H9 (cell line): ENCODE results near the gene TMEM270. TPM values are rescaled to one million over a fixed set of nuclear protein-coding genes. Genes with fewer than 3 reads are reported as not detected.

Experiments
- DNase-seq: peaks from one replicate; pipeline ENCODE4 v3.0.0-alpha.2; 2017
- H2AFZ ChIP-seq: one replicate; pipeline ENCODE4 v1.6.1; 2013; ENCODE audit warnings: mild to moderate bottlenecking, low read length, control low read depth, moderate library complexity
- H2AK5ac ChIP-seq: 2 replicates; pipeline ENCODE4 v1.6.1; 2013; ENCODE audit warnings: low read length, control low read depth, mixed read lengths; ENCODE audit not compliant: insufficient read length
- H2BK120ac ChIP-seq: one replicate; pipeline ENCODE4 v1.6.1; 2013; ENCODE audit warnings: low read depth, mild to moderate bottlenecking, low read length, control low read depth, inconsistent platforms; ENCODE audit not compliant: poor library complexity, severe bottlenecking
- H2BK12ac ChIP-seq: 2 replicates; pipeline ENCODE4 v1.6.1; 2013; ENCODE audit warnings: low read length, control low read depth, mixed read lengths, low read depth; ENCODE audit not compliant: insufficient read length
- H2BK15ac ChIP-seq: 2 replicates; pipeline ENCODE4 v1.6.1; 2013; ENCODE audit warnings: low read depth, low read length, control low read depth
- H2BK20ac ChIP-seq: one replicate; pipeline ENCODE4 v1.6.1; 2013; ENCODE audit warnings: low read depth, mild to moderate bottlenecking, low read length, control low read depth, inconsistent platforms; ENCODE audit not compliant: poor library complexity, severe bottlenecking
- H2BK5ac ChIP-seq: 2 replicates; pipeline ENCODE4 v1.6.1; 2013; ENCODE audit warnings: low read length, control low read depth, mixed read lengths; ENCODE audit not compliant: insufficient read length
- H3K14ac ChIP-seq: 2 replicates; pipeline ENCODE4 v1.6.1; 2013; ENCODE audit warnings: low read length, control low read depth; ENCODE audit not compliant: insufficient read depth
- H3K18ac ChIP-seq: 2 replicates; pipeline ENCODE4 v1.6.1; 2013; ENCODE audit warnings: low read depth, mild to moderate bottlenecking, mixed read lengths, low read length, control low read depth; ENCODE audit not compliant: insufficient read length
- H3K23ac ChIP-seq: 2 replicates; pipeline ENCODE4 v1.6.1; 2013; ENCODE audit warnings: low read length, control low read depth, mixed read lengths, low read depth; ENCODE audit not compliant: insufficient read length
- H3K23me2 ChIP-seq: 2 replicates; pipeline ENCODE4 v1.6.1; 2013; ENCODE audit warnings: low read depth, mild to moderate bottlenecking, mixed read lengths, low read length, control low read depth; ENCODE audit not compliant: insufficient read length, poor library complexity, severe bottlenecking
- H3K27ac ChIP-seq: 2 replicates; pipeline ENCODE4 v1.5.1; 2013; ENCODE audit warnings: low read length, control low read depth, mixed read lengths, low read depth; ENCODE audit not compliant: insufficient read length
- H3K27me3 ChIP-seq: 2 replicates; pipeline ENCODE4 v1.6.1; 2013; ENCODE audit warnings: low read length, control low read depth, inconsistent platforms; ENCODE audit not compliant: insufficient read depth
- H3K4ac ChIP-seq: 2 replicates; pipeline ENCODE4 v1.6.1; 2013; ENCODE audit warnings: low read depth, mild to moderate bottlenecking, control low read depth, inconsistent platforms, low read length, moderate library complexity
- H3K4me1 ChIP-seq: 2 replicates; pipeline ENCODE4 v1.6.1; 2013; ENCODE audit warnings: low read length, control low read depth, inconsistent platforms; ENCODE audit not compliant: insufficient read depth
- H3K4me2 ChIP-seq: 2 replicates; pipeline ENCODE4 v1.6.1; 2013; ENCODE audit warnings: low read length, control low read depth, mixed read lengths; ENCODE audit not compliant: insufficient read length, insufficient read depth
- H3K56ac ChIP-seq: 2 replicates; pipeline ENCODE4 v1.6.1; 2013; ENCODE audit warnings: low read depth, mild to moderate bottlenecking, mixed read lengths, low read length, control low read depth; ENCODE audit not compliant: insufficient read length
- H3K79me1 ChIP-seq: 2 replicates; pipeline ENCODE4 v1.6.1; 2013; ENCODE audit warnings: low read depth, mild to moderate bottlenecking, moderate library complexity, low read length, control low read depth, inconsistent platforms; ENCODE audit not compliant: insufficient read depth, poor library complexity, severe bottlenecking
- H3K79me2 ChIP-seq: 2 replicates; pipeline ENCODE4 v1.6.1; 2013; ENCODE audit warnings: low read length, control low read depth, inconsistent platforms; ENCODE audit not compliant: insufficient read depth
- H3K9ac ChIP-seq: 2 replicates; pipeline ENCODE4 v1.6.1; 2013; ENCODE audit warnings: low read length, control low read depth, mixed read lengths; ENCODE audit not compliant: insufficient read length; ENCODE audit errors: extremely low read depth
- H3K9me3 ChIP-seq: one replicate; pipeline ENCODE4 v1.6.1; 2013; ENCODE audit warnings: low read depth, low read length, inconsistent platforms; ENCODE audit not compliant: control insufficient read depth
- H3T11ph ChIP-seq: one replicate; pipeline ENCODE4 v1.6.1; 2013; ENCODE audit warnings: mild to moderate bottlenecking, low read length, control low read depth, inconsistent platforms
- H4K20me1 ChIP-seq: one replicate; pipeline ENCODE4 v1.6.1; 2013; ENCODE audit not compliant: control insufficient read depth, insufficient read length, insufficient read depth
- H4K5ac ChIP-seq: 2 replicates; pipeline ENCODE4 v1.6.1; 2013; ENCODE audit warnings: low read depth, mild to moderate bottlenecking, mixed read lengths, low read length, control low read depth; ENCODE audit not compliant: insufficient read length
- H4K8ac ChIP-seq: replicated peaks from 2 replicates; pipeline ENCODE4 v1.6.1; 2013; ENCODE audit warnings: low read length, control low read depth, mixed read lengths, low read depth; ENCODE audit not compliant: insufficient read length
- H4K91ac ChIP-seq: 2 replicates; pipeline ENCODE4 v1.6.1; 2013; ENCODE audit warnings: low read depth, mild to moderate bottlenecking, moderate library complexity, mixed read lengths, low read length, control low read depth; ENCODE audit not compliant: insufficient read length
- H3K27ac Mint-ChIP-seq, 3 experiments: 2 replicates in 2 of 3; 3 replicates in 1 of 3; pipeline ENCODE4 v1.8.0; 2020 to 2021; ENCODE audit warnings: mixed read lengths in 3 of 3, mild to moderate bottlenecking in 1 of 3, moderate library complexity in 1 of 3
- H3K27me3 Mint-ChIP-seq: 2 replicates; pipeline ENCODE4 v1.8.0; 2021; ENCODE audit warnings: low read depth, mild to moderate bottlenecking, moderate library complexity, mixed read lengths
- H3K36me3 Mint-ChIP-seq, 3 experiments: 2 replicates in 2 of 3; 3 replicates in 1 of 3; pipeline ENCODE4 v1.8.0; 2020 to 2021; ENCODE audit warnings: low read depth in 3 of 3, mixed read lengths in 3 of 3; ENCODE audit not compliant: insufficient read depth in 1 of 3
- H3K4me1 Mint-ChIP-seq, 2 experiments: 2 replicates each; pipeline ENCODE4 v1.8.0; 2020; ENCODE audit warnings: mixed read lengths in 2 of 2
- H3K4me3 Mint-ChIP-seq, 2 experiments: 2 replicates in 1 of 2; 3 replicates in 1 of 2; pipeline ENCODE4 v1.8.0; 2020 to 2021; ENCODE audit warnings: mild to moderate bottlenecking in 2 of 2, mixed read lengths in 2 of 2, moderate library complexity in 1 of 2
- H3K9me3 Mint-ChIP-seq, 2 experiments: 2 replicates in 1 of 2; 3 replicates in 1 of 2; pipeline ENCODE4 v1.8.0; 2020; ENCODE audit warnings: mild to moderate bottlenecking in 2 of 2, mixed read lengths in 2 of 2, moderate library complexity in 1 of 2
- WGBS: extraction: QIAGEN DNeasy Blood & Tissue Kit; methylation state at CpG from one replicate; pipeline ENCODE4 v1.1.7; 2013; ENCODE audit warnings: missing lambda C conversion rate, low lambda C conversion rate, mixed read lengths; ENCODE audit not compliant: insufficient read length; ENCODE audit errors: extremely low coverage; 5-methylcytosine and 5-hydroxymethylcytosine counted together
- total RNA-seq: library from RNA; stranded (reverse); gene quantifications from 2 replicates; pipeline ENCODE4 v1.2.1, GENCODE V29; 2021
- TF ChIP-seq, protein P1 (sequence below): fragments of 200-600 bp; sonication (generic); conservative IDR thresholded peaks from 3 replicates; pipeline ENCODE4 v1.8.0; 2021; ENCODE audit warnings: antibody characterized with exemption, mild to moderate bottlenecking

Gene TMEM270
- total RNA-seq, 1 experiment from 2014 or later, result not detected

DNA sequence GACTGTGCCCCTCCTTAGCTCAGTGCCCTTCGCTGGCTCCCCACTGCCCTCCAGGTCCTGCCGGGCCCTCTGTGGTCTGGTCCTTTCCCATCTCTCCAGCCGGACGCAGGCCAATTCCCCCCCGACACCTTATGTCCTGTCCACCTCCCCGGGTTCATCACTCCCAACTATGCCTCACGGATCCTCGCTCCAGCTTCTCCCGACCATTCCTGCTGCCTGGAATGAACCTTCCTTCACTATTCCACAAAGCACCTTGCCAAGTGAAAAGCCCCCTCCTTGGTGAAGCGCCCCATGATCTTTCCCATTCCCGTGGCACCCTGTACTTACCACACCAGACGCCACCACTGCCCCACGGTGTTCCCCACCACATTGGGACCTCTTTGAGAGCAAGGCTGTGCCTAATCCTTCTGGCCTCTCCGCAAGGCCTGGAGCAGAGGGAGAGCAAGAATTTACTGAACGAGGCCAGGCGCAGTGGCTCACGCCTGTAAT is 47.2 kb downstream of the TMEM270 start:
- H2BK12ac ChIP-seq, result no peak overlapping the region
- DNase-seq, result no peak
- no peak overlapping the region; a peak in 1 of 7 replicates for H3K27ac Mint-ChIP-seq
- no peaks in the 10 kb centered on the region for H3K23me2 ChIP-seq
- H3K79me2 ChIP-seq, result no peaks in the 10 kb centered on the region
- no peaks in the 10 kb centered on the region for H3K4me1 ChIP-seq
- H3K36me3 Mint-ChIP-seq, result no peaks in the 10 kb centered on the region; a peak in 1 of 7 replicates
- H3K27me3 ChIP-seq, result no peaks in the 10 kb centered on the region
- H3K4ac ChIP-seq, result no peak overlapping the region
- TF ChIP-seq, protein P1, sequence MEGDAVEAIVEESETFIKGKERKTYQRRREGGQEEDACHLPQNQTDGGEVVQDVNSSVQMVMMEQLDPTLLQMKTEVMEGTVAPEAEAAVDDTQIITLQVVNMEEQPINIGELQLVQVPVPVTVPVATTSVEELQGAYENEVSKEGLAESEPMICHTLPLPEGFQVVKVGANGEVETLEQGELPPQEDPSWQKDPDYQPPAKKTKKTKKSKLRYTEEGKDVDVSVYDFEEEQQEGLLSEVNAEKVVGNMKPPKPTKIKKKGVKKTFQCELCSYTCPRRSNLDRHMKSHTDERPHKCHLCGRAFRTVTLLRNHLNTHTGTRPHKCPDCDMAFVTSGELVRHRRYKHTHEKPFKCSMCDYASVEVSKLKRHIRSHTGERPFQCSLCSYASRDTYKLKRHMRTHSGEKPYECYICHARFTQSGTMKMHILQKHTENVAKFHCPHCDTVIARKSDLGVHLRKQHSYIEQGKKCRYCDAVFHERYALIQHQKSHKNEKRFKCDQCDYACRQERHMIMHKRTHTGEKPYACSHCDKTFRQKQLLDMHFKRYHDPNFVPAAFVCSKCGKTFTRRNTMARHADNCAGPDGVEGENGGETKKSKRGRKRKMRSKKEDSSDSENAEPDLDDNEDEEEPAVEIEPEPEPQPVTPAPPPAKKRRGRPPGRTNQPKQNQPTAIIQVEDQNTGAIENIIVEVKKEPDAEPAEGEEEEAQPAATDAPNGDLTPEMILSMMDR, result no peak
- H4K20me1 ChIP-seq, result no peaks in the 10 kb centered on the region
- H3K9me3 Mint-ChIP-seq, result no peaks in the 10 kb centered on the region; a peak in 1 of 5 replicates
- H2BK120ac ChIP-seq, result no peak overlapping the region
- no peak overlapping the region for H3K27ac ChIP-seq
- H3K4me1 Mint-ChIP-seq, result peaks cover 13 to 27% of the 10 kb centered on the region in 2 experiments
- H2BK20ac ChIP-seq, result no peak overlapping the region
- no peak overlapping the region for H2BK15ac ChIP-seq
- H3K4me3 Mint-ChIP-seq, result no peak overlapping the region
- H2AK5ac ChIP-seq, result no peak overlapping the region
- H4K8ac ChIP-seq, result no peak overlapping the region
- no peak overlapping the region for H4K5ac ChIP-seq
- H3K18ac ChIP-seq, result no peak overlapping the region
- no peak overlapping the region for H2BK5ac ChIP-seq
- H3K9ac ChIP-seq, result no peak overlapping the region
- H3K4me2 ChIP-seq, result no peak overlapping the region
- H3K27me3 Mint-ChIP-seq, result no peaks in the 10 kb centered on the region
- no peaks in the 10 kb centered on the region for H3K79me1 ChIP-seq
- H4K91ac ChIP-seq, result no peak overlapping the region
- WGBS, result no CpG with 5 or more reads among the region's 17 CpGs
- H3K23ac ChIP-seq, result no peak overlapping the region
- no peaks in the 10 kb centered on the region for H3K9me3 ChIP-seq
- no peak overlapping the region for H3K56ac ChIP-seq
- no peak overlapping the region for H2AFZ ChIP-seq
- H3T11ph ChIP-seq, result no peak overlapping the region
- H3K14ac ChIP-seq, result no peak overlapping the region
